Cardiac septum (tissue), 1 donor: ENCODE results near the gene SMIM5. TPM values are rescaled to one million over a fixed set of nuclear protein-coding genes. Genes with fewer than 3 reads are reported as not detected.

Source experiments
- DNase-seq: peaks from one replicate; pipeline ENCODE4 v3.0.0-alpha.2; 2020; ENCODE audit warnings: low spot score
- intact Hi-C: fragments of 100-400 bp; cut with DNase I; formaldehyde crosslinking; loops from one replicate; pipeline ENCODE4 v1.14.0; 2022
- total RNA-seq: library from RNA; stranded (reverse); fragmentation: NEBNext Ultra II Directional; extraction: Animal tissue kit (Norgen Biotek cat#: 25700); gene quantifications from one replicate; pipeline ENCODE4 v1.2.1, GENCODE V29; 2021
- donor health status: DM: no; HTN: no; CAD: no.

Gene SMIM5
- total RNA-seq, 1 donor from 2014 or later = 1.7 TPM

DNA sequence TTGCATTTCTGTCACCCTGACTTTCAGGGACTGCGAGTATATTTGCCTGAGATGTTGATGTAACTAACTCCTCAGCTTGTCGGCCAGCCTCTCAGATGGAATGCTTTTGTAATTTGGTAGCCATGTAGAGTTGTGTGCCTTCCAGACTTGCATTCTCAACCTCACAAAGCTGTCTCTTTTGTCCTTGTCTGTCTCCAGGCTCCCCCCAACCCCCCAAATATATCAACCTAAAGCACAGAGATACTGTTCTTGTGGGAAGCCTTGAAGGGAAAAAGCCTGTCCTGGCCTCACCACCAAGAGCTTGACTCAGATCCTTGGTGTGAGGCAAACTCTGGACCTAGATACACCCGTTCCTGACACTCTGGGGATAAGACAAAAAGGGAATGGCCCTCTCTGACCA, 52.3 kb downstream of the SMIM5 start:
- intact Hi-C loops = no loop called here
- no peak for DNase-seq

DNA sequence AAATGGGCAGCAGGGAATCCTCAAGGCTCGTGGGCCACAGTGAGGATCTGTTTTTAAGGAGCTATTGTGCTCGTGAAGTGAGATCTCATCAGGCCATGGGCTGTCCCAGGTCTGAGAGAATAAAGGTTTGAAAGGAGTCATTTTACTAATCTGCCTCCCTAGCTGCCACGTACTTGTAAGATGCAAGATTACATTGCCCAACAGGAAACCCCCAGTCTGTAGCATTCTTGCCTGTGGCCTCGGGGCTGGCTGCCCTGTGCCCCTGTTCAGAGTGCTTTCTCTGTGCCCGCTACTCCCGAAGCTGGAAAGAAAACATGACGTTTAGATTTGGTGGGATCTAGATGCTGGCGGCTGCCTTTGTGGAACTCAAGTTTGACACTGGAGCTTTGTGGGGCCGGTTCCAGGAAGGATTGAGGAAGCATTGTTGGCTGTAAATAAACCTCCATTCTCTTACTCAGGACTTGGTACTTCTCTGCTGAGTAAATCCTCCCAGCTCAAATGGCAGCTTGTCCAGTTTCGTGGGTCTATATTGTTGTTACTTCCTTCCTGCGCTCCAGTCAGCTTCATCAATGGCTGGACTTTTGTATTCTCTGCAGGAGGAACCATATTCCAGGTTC, 55.1 kb downstream of the SMIM5 start:
- intact Hi-C loops = loop anchor here (2.0 kb wide), 1 partner anchor 18 kb away; no protein-coding TSS in a partner anchor
- no peak for DNase-seq

DNA sequence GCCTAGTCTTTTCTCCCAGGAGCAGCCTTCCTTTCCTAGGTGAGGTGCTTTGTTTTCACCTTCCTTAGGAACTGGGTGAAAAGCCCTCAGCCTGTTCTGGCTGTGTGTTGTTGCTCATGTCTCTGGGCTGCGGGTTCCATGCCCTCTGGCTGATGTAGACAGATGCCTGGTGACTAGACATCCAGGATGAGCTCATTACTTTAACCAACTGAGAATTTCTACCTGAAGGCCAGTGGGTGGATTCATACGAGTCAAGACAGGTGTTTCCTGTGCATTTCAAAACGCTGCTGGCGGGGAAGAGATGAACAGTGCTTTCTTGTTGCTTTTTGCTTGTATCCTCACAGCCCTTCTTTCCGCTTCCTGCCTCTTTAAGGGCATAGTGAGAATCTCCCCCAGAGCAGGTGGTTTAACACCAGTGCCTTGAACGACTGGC, 56.2 kb downstream of the SMIM5 start:
- intact Hi-C loops = loop anchor here (2.0 kb wide), 1 partner anchor 17 kb away; no protein-coding TSS in a partner anchor
- no peak for DNase-seq

Other genes starting within 250 kb of the SMIM5 start
- 57.1 TPM for gene GRB2, start 227.8 kb upstream of the SMIM5 start, total RNA-seq
- 56.6 TPM for gene TMEM94, start 176.8 kb upstream of the SMIM5 start, total RNA-seq
- gene CASKIN2, start 117.9 kb upstream of the SMIM5 start, total RNA-seq = 48.2 TPM
- 7.7 TPM for gene TSEN54, start 116.9 kb upstream of the SMIM5 start, total RNA-seq
- 4.7 TPM for gene LLGL2, start 107.7 kb upstream of the SMIM5 start, total RNA-seq
- 62.8 TPM for gene MYO15B, start 45.6 kb upstream of the SMIM5 start, total RNA-seq
- 11.3 TPM for gene RECQL5, start 33.7 kb downstream of the SMIM5 start, total RNA-seq
- 47.2 TPM for gene SAP30BP, start 33.9 kb downstream of the SMIM5 start, total RNA-seq
- 5.7 TPM for gene ITGB4, start 88.0 kb downstream of the SMIM5 start, total RNA-seq
- 11.5 TPM for gene GALK1, start 131.8 kb downstream of the SMIM5 start, total RNA-seq
- 16.8 TPM for gene UNK, start 151.4 kb downstream of the SMIM5 start, total RNA-seq
- 7.9 TPM for gene UNC13D, start 211.0 kb downstream of the SMIM5 start, total RNA-seq
- gene WBP2, start 221.9 kb downstream of the SMIM5 start, total RNA-seq = 129 TPM
- 39.5 TPM for gene TRIM47, start 245.1 kb downstream of the SMIM5 start, total RNA-seq